ENCODE measurements around the gene ING5. TPM values are rescaled to one million over a fixed set of nuclear protein-coding genes. Genes with fewer than 3 reads are reported as not detected.

Gene ING5
- total and polyA plus RNA-seq, 9 donors = 24.9 to 57.1 (median 39.6) TPM

DNA sequence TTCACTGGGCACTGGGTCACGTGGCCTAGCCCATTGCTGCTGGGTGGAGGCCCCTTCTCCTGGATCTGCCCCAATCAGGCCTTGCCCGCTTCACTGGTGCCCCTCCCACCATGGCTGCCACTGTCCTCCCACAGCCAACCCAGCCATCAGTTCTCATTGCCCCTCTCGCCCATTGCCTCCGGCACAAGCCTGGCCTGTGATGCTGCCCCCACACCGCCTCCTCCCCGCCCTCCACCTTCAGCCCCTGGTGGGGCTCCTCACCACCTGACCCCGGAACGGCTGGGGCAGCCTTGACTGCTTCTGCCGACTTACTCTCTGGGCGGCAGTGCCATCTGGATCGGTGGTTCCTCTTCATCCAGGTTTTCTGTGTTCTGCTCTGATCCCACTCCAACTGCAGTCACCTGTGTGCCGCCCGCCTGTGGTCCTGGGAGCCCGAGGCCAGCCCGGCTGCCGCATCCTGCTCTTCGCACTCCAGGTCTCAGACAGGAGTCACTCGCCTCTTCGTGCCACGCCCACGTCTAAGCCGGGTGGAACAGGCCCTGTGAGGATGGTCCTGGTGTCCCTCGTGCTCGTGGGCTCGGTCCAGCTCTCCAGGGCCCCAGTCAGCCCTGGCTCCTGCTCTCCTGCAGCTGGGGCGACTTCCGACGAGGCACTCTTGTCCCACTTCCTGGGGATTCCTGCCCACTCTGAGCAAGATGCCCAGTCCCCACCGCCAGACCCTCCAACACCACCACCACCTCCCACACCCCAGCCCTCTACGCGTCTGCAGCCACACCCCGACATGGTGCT is 46.8 kb downstream of the ING5 start:
- TF ChIP-seq POLR2A (IDR thresholded peaks at IDR 0.05) (no peak), EP300 (IDR thresholded peaks at IDR 0.05) (no peak)
- TF ChIP-seq, protein P1, sequence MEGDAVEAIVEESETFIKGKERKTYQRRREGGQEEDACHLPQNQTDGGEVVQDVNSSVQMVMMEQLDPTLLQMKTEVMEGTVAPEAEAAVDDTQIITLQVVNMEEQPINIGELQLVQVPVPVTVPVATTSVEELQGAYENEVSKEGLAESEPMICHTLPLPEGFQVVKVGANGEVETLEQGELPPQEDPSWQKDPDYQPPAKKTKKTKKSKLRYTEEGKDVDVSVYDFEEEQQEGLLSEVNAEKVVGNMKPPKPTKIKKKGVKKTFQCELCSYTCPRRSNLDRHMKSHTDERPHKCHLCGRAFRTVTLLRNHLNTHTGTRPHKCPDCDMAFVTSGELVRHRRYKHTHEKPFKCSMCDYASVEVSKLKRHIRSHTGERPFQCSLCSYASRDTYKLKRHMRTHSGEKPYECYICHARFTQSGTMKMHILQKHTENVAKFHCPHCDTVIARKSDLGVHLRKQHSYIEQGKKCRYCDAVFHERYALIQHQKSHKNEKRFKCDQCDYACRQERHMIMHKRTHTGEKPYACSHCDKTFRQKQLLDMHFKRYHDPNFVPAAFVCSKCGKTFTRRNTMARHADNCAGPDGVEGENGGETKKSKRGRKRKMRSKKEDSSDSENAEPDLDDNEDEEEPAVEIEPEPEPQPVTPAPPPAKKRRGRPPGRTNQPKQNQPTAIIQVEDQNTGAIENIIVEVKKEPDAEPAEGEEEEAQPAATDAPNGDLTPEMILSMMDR (IDR thresholded peaks at IDR 0.05) = no peak
- Histone ChIP-seq H3K4me3 (no peak overlapping the region), H3K9me3 (no peaks in the 10 kb centered on the region), H3K27me3 (no peaks in the 10 kb centered on the region), H3K4me1 (ENCODE audit: insufficient read depth) (peaks cover 2% of the 10 kb centered on the region), H3K27ac (no peak overlapping the region), H3K36me3 (no peaks in the 10 kb centered on the region)
- DNase-seq = no peak
- intact Hi-C loops (cut with DNase I) = no loop called here
- WGBS, 3 donors = 85 to 93% (median 90%) methylated on average over 32 of the region's 32 CpGs

DNA sequence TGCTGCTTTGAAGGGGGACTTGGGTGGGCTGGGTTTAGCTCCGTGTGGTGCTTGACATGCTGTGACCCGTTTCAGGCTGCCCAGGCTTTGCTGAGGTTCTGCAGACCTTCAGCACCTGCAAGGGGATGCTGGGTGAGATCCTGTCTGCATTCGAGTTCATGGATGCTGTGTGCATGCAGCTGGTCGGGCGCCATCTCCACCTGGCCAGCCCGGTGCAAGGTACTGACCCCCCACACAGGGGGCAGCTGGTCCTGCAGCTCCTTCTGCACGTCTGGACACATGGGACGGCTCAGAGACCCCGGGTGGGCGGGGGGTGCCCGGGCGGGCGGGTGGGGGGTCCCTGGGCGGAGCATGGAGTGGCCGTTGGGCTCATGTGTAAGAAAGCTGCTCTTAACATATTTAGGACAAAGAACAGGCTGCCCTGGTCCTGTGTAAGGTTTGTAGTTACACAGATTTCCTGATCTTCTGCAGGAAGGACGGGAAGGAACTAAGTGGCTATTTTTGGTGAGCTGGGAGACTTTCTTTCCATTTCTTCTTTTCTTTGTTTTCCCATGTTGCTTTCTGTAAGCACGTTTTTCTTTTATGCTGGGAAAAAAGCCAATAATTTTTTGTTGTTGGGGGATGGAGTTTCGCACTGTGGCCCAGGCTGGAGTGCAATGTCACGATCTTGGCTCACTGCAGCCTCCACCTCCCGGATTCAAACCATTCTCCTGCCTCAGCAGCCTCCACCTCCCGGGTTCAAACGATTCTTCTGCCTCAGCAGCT is 48.4 kb downstream of the ING5 start:
- Histone ChIP-seq H3K27ac (no peak overlapping the region), H3K36me3 (no peaks in the 10 kb centered on the region), H3K9me3 (no peaks in the 10 kb centered on the region), H3K4me3 (no peak overlapping the region), H3K4me1 (ENCODE audit: insufficient read depth) (peaks cover 2% of the 10 kb centered on the region), H3K27me3 (no peaks in the 10 kb centered on the region)
- intact Hi-C loops (cut with DNase I) = loop anchor here in 1 of 4 donors (10.0 kb wide), 1 partner anchor 125 kb away; no protein-coding TSS in a partner anchor
- no peak for DNase-seq
- TF ChIP-seq, protein P1 (IDR thresholded peaks at IDR 0.05) = no peak
- TF ChIP-seq EP300 (IDR thresholded peaks at IDR 0.05) (no peak), POLR2A (IDR thresholded peaks at IDR 0.05) (no peak)
- WGBS, 3 donors = 27 to 45% (median 27%) methylated on average over 22 of the region's 22 CpGs

DNA sequence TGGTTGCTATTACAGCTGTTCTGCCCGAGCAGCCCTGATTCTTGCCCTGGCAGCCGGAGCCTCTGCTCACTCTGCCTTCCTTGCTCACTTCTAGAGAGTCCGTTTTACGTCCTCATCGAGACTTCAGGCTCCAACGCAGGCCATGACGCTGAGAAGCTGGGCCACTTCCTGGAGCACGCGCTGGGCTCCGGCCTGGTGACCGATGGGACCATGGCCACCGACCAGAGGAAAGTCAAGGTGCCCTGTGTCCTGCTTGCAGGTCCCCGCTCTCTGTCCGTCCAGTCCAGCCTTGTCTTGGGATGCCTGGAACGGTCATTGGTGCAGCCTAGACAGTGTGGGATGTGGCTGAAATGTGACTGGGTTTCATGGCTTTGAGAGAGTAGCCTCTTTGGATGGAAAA is 49.3 kb downstream of the ING5 start:
- Histone ChIP-seq H3K27ac (no peak overlapping the region), H3K27me3 (no peaks in the 10 kb centered on the region), H3K9me3 (no peaks in the 10 kb centered on the region), H3K4me1 (ENCODE audit: insufficient read depth) (peaks cover 2% of the 10 kb centered on the region), H3K36me3 (no peaks in the 10 kb centered on the region), H3K4me3 (no peak overlapping the region)
- TF ChIP-seq, protein P1 (IDR thresholded peaks at IDR 0.05) = no peak
- TF ChIP-seq POLR2A (IDR thresholded peaks at IDR 0.05) (no peak), EP300 (IDR thresholded peaks at IDR 0.05) (no peak)
- DNase-seq = no peak
- intact Hi-C loops (cut with DNase I) = loop anchor here in 1 of 4 donors (10.0 kb wide), 1 partner anchor 124 kb away; no protein-coding TSS in a partner anchor
- WGBS, 3 donors = 87 to 95% (median 89%) methylated on average over 15 of the region's 15 CpGs

DNA sequence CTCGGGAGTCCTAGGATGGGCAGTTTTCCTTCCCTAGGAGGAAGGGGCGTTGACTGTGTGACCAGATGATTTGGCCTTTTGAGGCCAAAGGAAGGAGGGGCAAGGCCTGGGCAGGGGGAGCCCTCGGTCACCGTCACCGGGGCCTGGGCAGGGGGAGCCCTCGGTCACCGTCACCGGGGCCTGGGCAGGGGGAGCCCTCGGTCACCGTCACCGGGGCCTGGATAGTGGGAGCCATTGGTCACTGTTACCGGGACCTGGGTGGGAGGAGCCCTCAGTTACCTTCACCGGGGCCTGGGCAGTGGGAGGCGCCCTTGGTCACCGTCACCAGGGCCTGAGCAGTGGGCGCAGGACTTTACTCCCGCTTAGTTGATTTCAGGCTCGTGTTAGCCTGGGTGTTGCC is 49.9 kb downstream of the ING5 start:
- no peaks in the 10 kb centered on the region for H3K9me3 ChIP-seq
- no peak for DNase-seq
- no peak for TF ChIP-seq EP300 (IDR thresholded peaks at IDR 0.05)
- TF ChIP-seq POLR2A (IDR thresholded peaks at IDR 0.05) = no peak
- TF ChIP-seq, protein P1 (IDR thresholded peaks at IDR 0.05) = no peak
- 91 to 97% (median 93%) methylated on average over 18 of the region's 18 CpGs for WGBS, 3 donors
- H3K4me3 ChIP-seq = no peak overlapping the region
- H3K27ac ChIP-seq = no peak overlapping the region
- H3K36me3 ChIP-seq = no peaks in the 10 kb centered on the region
- no peaks in the 10 kb centered on the region for H3K27me3 ChIP-seq
- H3K4me1 ChIP-seq (ENCODE audit: insufficient read depth) = peaks cover 2% of the 10 kb centered on the region
- intact Hi-C loops (cut with DNase I) = loop anchor here in 1 of 4 donors (10.0 kb wide), 1 partner anchor 123 kb away; no protein-coding TSS in a partner anchor
